ENCODE measurements around the gene NEU1. TPM values are rescaled to one million over a fixed set of nuclear protein-coding genes. Genes with fewer than 3 reads are reported as not detected.

Gene NEU1
- total RNA-seq, 1 donor from 2014 or later: 74.8 TPM

- peak overlapping the region; percentile 99 for H3K27ac Mint-ChIP-seq (ENCODE audit: unreplicated experiment)
- H3K27me3 Mint-ChIP-seq (ENCODE audit: unreplicated experiment): no peaks in the 10 kb centered on the region
- no peak for TF ChIP-seq CTCF (IDR thresholded peaks at IDR 0.05)
- peaks cover 27% of the 10 kb centered on the region for H3K36me3 Mint-ChIP-seq (ENCODE audit: unreplicated experiment)
- H3K9me3 Mint-ChIP-seq (ENCODE audit: unreplicated experiment): no peaks in the 10 kb centered on the region
- peaks cover 55% of the 10 kb centered on the region for H3K4me1 Mint-ChIP-seq (ENCODE audit: unreplicated experiment)
- DNase-seq (ENCODE audit: extremely low spot score, unreplicated experiment): peak; percentile 92
- H3K4me3 Mint-ChIP-seq (ENCODE audit: unreplicated experiment): peak overlapping the region; percentile 98
Observed at GRCh38 chr6:31834367-31835250, 28.0 kb downstream of the NEU1 start.

GRCh38 chr6:31831350-31832215 is 31.0 kb downstream of the NEU1 start:
- H3K9me3 Mint-ChIP-seq (ENCODE audit: unreplicated experiment): no peaks in the 10 kb centered on the region
- no peak for TF ChIP-seq CTCF (IDR thresholded peaks at IDR 0.05)
- no peak overlapping the region for H3K27ac Mint-ChIP-seq (ENCODE audit: unreplicated experiment)
- H3K4me1 Mint-ChIP-seq (ENCODE audit: unreplicated experiment): peaks cover 35% of the 10 kb centered on the region
- peak overlapping the region; percentile 88 for H3K4me3 Mint-ChIP-seq (ENCODE audit: unreplicated experiment)
- H3K36me3 Mint-ChIP-seq (ENCODE audit: unreplicated experiment): peaks cover 9% of the 10 kb centered on the region
- H3K27me3 Mint-ChIP-seq (ENCODE audit: unreplicated experiment): no peaks in the 10 kb centered on the region
- DNase-seq (ENCODE audit: extremely low spot score, unreplicated experiment): no peak

GRCh38 chr6:31830886-31831335 is 31.7 kb downstream of the NEU1 start:
- Mint-ChIP-seq H3K27me3 (ENCODE audit: unreplicated experiment) (no peaks in the 10 kb centered on the region), H3K4me3 (ENCODE audit: unreplicated experiment) (peak overlapping the region; percentile 88), H3K27ac (ENCODE audit: unreplicated experiment) (peak overlapping the region; percentile 89), H3K36me3 (ENCODE audit: unreplicated experiment) (peaks cover 2% of the 10 kb centered on the region), H3K4me1 (ENCODE audit: unreplicated experiment) (peaks cover 33% of the 10 kb centered on the region), H3K9me3 (ENCODE audit: unreplicated experiment) (no peaks in the 10 kb centered on the region)
- no peak for DNase-seq (ENCODE audit: extremely low spot score, unreplicated experiment)
- TF ChIP-seq CTCF (IDR thresholded peaks at IDR 0.05): no peak

GRCh38 chr6:31829633-31830283 is 32.9 kb downstream of the NEU1 start:
- Mint-ChIP-seq H3K4me3 (ENCODE audit: unreplicated experiment) (peak overlapping the region; percentile 88), H3K4me1 (ENCODE audit: unreplicated experiment) (peaks cover 33% of the 10 kb centered on the region), H3K27me3 (ENCODE audit: unreplicated experiment) (no peaks in the 10 kb centered on the region), H3K9me3 (ENCODE audit: unreplicated experiment) (no peaks in the 10 kb centered on the region), H3K36me3 (ENCODE audit: unreplicated experiment) (no peaks in the 10 kb centered on the region), H3K27ac (ENCODE audit: unreplicated experiment) (peak overlapping the region; percentile 89)
- peak; percentile 61 for TF ChIP-seq CTCF (IDR thresholded peaks at IDR 0.05)
- DNase-seq (ENCODE audit: extremely low spot score, unreplicated experiment): no peak

All from osteocyte (in vitro differentiated cells).